GM19467 (cell line): ENCODE results near the gene KANSL2.
A peak's percentile ranks its signal among the peaks of the same experiment; 100 is the strongest.
"Not testable (repeated sequence)": the region's sequence is repeated elsewhere in the genome, so short reads cannot be mapped to it uniquely, and the experiment has no call there.

Source experiments
- ATAC-seq: cut with Tn5 transposase; IDR thresholded peaks from one replicate; pipeline ENCODE4 v1.9.1; 2021; ENCODE audit warnings: mild to moderate bottlenecking, moderate library complexity; ENCODE audit not compliant: unreplicated experiment

KANSL2 gene

GRCh38 chr12:48686037-48686595 is 4.1 kb upstream of the KANSL2 start:
- ATAC-seq: no peak

GRCh38 chr12:48683534-48683933 is 1.5 kb upstream of the KANSL2 start:
- no peak for ATAC-seq

DNA sequence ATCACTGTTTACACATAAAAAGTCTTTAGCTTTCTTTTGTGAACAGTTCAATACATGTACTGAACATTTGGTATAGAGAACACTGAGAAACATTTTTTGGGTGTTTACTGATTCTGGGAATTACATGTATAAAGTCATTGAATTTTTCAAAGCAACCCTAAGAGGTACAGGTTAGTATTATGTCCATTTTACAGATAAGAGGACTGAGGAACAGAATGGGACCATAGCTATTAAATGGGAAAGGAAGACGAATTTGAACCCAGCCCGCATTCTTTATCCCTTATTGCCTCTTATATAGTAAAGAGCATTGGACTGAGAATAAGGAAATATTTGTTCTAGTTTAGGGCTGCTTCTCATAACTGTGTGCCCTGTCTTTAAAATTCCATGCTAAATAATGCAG is 889 bp upstream of the KANSL2 start:
- ATAC-seq: no peak

DNA sequence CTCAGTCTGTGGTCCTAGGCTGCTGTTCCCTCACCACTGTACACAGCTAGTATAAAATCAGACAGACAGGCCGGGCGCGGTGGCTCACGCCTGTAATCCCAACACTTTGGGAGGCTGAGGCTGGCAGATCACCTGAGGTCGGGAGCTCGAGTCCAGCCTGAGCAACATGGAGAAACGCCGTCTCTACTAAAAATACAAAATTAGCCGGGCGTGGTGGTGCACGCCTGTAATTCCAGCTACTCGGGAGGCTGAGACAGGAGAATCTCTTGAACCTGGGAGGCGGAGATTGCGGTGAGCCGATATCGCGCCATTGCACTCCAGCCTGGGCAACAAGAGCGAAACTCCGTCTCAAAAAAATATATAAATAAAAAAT is 481 bp upstream of the KANSL2 start:
- ATAC-seq: not testable (repeated sequence)

- no peak for ATAC-seq
These were observed 684 bp downstream of the KANSL2 start for GRCh38 chr12:48681399-48681709.

DNA sequence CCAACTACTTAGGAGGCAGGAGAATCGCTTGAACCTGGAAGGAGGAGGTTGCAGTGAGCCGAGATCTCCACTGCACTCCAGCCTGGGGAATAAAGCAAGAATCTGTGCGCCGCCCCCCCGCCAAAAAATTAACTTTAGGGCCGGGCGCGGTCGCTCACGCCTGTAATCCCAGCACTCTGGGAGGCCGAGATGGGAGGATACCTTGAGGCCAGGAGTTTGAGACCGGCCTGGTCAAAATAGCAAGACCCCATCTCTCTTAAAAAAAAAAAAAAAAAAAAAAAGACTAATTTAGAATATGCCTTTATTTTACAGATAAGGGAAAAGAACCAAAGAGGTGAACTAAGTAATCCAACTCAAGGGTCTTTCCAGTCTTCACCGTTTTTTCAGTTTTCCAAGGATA is 1.2 kb downstream of the KANSL2 start:
- ATAC-seq: no peak

DNA sequence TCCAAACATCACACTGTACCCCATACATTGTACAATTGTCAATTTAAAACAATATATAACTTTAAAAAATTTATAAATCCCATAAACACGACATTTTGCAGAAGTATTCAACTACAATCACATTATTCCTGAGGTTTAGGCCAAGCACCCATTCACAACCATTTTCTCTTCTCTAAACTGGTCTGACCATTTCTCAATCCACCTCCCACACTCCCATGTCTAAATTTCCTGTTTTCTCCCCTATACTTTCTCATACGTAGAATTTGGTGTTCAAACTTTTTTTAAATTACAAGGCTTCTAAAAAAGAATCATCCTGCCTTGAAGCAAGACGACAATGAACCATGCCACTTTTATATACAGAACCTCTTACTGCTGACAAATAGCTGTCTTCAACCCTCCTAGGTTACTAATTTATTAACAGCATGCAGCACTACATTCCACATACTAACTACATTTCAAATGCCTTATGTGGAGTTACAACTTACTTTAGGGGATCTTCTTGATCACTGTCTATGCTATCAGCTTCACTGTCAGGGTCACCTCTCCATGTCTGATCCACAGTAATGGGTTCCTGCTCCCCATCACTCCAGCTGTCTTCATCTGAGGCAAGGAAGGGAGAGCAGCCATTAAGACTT is 3.4 kb downstream of the KANSL2 start:
- no peak for ATAC-seq

- ATAC-seq: no peak
These were observed 10.7 kb downstream of the KANSL2 start for GRCh38 chr12:48671231-48671856.

DNA sequence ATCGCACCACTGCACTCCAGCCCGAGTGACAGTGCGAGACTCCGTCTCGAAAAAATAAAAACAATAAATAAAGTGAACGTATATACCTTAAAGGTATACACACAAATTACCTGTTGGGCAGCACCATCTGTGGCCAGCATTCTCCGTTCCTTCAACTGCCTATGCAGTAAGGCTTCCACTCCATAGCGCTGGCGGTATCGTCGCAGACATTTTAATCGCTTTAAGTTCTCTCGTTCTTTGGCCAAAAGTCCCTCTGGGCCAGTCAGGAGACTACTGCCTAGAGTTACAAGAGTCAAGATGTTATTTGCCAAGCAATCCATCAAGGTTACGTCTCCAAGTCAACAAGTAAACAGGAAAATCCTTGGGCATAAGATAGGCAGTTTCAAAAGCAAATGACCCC is 13.0 kb downstream of the KANSL2 start:
- ATAC-seq: no peak

- no peak for ATAC-seq
These were observed 22.2 kb downstream of the KANSL2 start for GRCh38 chr12:48659863-48660262.

GRCh38 chr12:48651681-48652080 is 30.4 kb downstream of the KANSL2 start:
- ATAC-seq: no peak

DNA sequence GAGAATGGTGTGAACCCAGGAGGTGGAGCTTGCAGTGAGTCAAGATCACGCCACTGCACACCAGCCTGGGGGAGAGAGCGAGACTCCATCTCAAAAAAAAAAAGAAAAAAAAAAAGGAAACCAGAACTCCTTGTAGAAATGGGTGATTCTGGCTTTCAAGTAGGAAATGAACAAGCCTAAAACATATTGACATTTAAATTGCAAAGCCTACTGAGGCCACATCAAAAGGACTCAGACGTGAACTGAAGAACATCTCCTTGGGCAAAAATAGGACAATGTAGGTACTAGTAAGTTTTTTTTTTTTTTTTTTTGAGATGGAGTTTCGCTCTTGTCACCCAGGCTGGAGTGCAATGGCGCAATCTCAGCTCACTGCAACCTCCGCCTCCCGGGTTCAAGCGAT is 36.7 kb downstream of the KANSL2 start:
- not testable (repeated sequence) for ATAC-seq

DNA sequence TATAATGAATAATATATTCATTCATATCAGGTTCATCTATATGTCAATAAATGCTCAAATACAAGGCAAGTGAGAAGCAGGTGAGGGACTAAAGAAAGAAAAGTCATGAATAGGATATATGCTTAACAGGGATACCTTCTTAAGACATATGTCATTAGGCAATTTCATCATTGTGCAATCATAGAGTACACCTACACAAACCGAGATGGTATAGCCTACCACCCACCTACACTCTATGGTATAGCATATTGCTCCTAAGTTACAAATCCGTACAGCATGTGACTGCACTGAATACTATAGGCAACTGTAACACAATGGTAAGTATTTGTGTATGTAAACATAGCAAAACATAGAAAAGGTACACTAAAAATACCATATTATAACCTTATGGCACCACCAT is 39.0 kb downstream of the KANSL2 start:
- no peak for ATAC-seq

DNA sequence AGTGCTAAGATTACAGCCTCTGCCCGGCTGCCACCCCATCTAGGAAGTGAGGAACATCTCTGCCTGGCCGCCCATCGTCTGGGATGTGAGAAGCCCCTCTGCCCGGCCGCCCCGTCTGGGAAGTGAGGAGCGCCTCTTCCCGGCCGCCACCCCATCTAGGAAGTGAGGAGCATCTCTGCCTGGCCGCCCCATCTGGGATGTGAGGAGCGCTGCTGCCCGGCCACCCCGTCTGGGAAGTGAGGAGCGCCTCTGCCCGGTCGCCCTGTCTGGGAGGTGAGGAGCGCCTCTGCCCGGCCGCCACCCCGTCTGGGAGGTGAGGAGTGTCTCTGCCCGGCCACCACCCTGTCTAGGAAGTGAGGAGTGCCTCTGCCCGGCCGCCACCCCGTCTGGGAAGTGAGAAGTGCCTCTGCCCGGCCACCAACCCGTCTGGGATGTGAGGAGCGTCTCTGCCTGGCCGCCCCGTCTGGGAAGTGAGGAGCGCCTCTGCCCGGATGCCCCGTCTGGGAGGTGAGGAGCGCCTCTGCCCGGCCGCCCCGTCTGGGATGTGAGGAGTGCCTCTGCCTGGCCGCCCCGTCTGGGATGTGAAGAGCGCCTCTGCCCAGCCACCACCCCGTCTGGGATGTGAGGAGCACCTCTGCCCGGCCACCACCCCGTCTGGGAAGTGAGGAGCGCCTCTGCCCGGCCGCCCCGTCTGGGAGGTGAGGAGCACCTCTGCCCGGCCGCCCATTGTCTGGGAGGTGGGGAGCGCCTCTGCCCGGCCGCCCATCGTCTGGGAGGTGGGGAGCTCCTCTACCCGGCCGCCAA is 40.1 kb downstream of the KANSL2 start:
- not testable (repeated sequence) for ATAC-seq

GRCh38 chr12:48640854-48641253 is 41.2 kb downstream of the KANSL2 start:
- no peak for ATAC-seq

DNA sequence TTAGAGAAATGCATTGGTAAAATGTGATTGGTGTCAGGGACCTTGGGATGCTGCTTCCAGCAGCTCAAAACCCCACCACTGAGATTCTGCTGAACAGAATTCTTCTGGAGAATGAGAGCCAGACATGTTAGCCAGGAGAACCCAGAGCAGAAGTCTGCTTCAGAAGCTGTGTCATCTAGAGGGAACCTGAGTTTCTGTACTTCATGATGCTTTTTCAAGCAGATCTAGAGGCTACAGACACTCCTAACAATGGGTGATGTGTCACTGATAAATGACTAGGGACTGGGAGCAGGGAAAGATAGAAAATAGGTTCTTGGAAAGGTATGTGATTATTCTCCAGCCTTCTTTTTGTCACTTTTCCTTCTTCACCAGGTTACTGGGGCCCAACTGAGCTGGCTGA is 41.6 kb downstream of the KANSL2 start:
- no peak for ATAC-seq

DNA sequence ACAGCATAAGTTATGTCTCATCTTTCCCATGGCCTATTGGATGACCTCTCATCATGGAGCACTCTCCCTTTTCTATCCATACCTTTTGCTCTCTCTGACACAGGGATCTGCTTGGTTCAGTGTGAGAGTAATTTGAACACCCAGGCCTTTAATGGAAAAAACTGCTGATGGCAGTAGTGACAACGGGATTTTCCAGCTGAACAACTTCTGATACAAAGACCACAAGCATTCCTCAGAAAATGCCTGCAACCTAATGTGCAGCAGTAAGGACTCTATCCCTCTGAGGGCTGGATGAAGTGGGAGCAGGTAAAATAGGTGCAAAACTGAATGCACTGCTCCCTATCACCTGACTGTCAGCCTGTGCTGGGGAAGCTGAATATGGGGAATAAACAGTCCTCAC is 51.0 kb downstream of the KANSL2 start:
- no peak for ATAC-seq

- no peak for ATAC-seq
These were observed 51.7 kb downstream of the KANSL2 start for GRCh38 chr12:48630346-48630745.

DNA sequence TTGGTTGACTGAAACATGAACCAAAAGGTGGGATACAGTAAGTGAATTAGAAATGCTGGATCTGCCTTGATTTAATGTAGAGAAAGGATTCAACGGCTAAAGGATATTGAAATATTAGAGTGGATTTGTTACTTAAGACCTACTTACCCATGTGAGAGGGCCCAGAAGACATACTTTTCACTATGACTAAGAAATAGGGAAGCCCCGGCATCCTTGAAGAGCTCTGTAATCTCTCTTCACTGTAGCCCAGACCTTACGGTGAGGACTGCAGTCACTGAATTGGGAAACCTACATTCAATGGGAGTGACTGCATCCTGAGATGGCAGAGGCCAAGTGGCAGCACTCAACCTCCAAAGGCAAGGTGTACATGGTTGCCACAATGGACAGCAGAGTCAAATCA is 52.5 kb downstream of the KANSL2 start:
- ATAC-seq: no peak

GRCh38 chr12:48627556-48627955 is 54.5 kb downstream of the KANSL2 start:
- no peak for ATAC-seq

DNA sequence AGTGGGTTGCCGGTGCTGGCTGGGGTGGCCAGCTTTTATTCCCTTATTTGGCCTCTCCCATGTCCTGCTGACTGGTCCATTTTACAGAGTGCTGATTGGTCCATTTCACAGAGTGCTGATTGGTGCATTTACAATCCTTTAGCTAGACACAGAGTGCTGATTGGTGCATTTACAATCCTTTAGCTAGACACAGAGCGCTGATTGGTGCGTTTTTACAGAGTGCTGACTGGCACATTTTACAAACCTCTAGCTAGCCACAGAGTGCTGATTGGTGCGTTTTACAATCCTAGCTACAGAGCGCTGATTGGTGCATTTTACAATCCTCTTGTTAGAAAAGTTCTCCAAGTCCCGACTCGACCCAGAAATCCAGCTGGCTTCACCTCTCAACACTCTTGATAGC is 59.0 kb downstream of the KANSL2 start:
- not testable (repeated sequence) for ATAC-seq

DNA sequence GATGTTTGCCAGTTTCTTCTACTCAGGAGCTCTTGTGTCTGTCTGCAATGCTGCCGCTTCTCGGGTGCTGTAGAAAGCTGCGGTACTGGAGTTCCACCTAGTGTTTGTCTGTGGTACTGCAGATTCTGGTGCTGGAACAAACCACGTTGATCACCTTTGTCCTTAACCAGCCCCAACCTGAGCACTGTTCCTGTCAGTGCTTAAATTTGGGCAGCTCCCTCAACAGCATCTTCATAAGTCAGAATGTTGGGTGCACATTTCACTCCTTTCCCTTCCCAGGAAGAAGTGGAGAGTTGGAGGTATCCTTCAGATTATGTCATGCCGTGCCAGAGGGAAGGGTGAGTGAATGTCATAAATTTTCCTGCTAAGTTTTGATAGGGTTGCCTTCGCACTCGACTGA is 63.5 kb downstream of the KANSL2 start:
- ATAC-seq: peak; percentile 58
